NCI-H2171 (cell line): ENCODE data around the gene PLS3.
"Not testable (repeated sequence)": the region's sequence is repeated elsewhere in the genome, so short reads cannot be mapped to it uniquely, and the experiment has no call there.

Experiments used
- DNase-seq: peaks from one replicate; lab custom pipeline; 2025; lab: John Stamatoyannopoulos, UW

PLS3 gene

GRCh38 chrX:115560978-115561604 is at the start of gene PLS3:
PLS3 (plus strand) TSS chrX:115561174; CDS start chrX:115610251, 49,077 bp downstream.
- DNase-seq, result no peak

- DNase-seq, result no peak
Measured at GRCh38 chrX:115518113-115518512, 42.9 kb upstream of the PLS3 start.

- DNase-seq, result no peak
Measured at GRCh38 chrX:115521741-115522140, 39.2 kb upstream of the PLS3 start.

- DNase-seq, result no peak
Measured at GRCh38 chrX:115522952-115523351, 38.0 kb upstream of the PLS3 start.

GRCh38 chrX:115525486-115525885 is 35.5 kb upstream of the PLS3 start:
- no peak for DNase-seq

- DNase-seq, result no peak
Measured at GRCh38 chrX:115531818-115532403, 29.1 kb upstream of the PLS3 start.

- DNase-seq, result no peak
Measured at GRCh38 chrX:115533485-115533884, 27.5 kb upstream of the PLS3 start.

- DNase-seq, result no peak
Measured at GRCh38 chrX:115534383-115534782, 26.6 kb upstream of the PLS3 start.

- DNase-seq, result no peak
Measured at GRCh38 chrX:115535421-115535820, 25.6 kb upstream of the PLS3 start.

- DNase-seq, result no peak
Measured at GRCh38 chrX:115535844-115536243, 25.1 kb upstream of the PLS3 start.

- DNase-seq, result no peak
Measured at GRCh38 chrX:115539841-115540240, 21.1 kb upstream of the PLS3 start.

GRCh38 chrX:115541045-115541444 is 19.9 kb upstream of the PLS3 start:
- DNase-seq, result not testable (repeated sequence)

GRCh38 chrX:115547448-115547847 is 13.5 kb upstream of the PLS3 start:
- DNase-seq, result no peak

- DNase-seq, result no peak
Measured at GRCh38 chrX:115549008-115549407, 12.0 kb upstream of the PLS3 start.

GRCh38 chrX:115553171-115553570 is 7.8 kb upstream of the PLS3 start:
- no peak for DNase-seq

- DNase-seq, result no peak
Measured at GRCh38 chrX:115559672-115560071, 1.3 kb upstream of the PLS3 start.

GRCh38 chrX:115560211-115560977 is 580 bp upstream of the PLS3 start:
- DNase-seq, result no peak

GRCh38 chrX:115561605-115562479 is 868 bp downstream of the PLS3 start:
- DNase-seq, result no peak

- no peak for DNase-seq
Measured at GRCh38 chrX:115562480-115562847, 1.5 kb downstream of the PLS3 start.

- DNase-seq, result no peak
Measured at GRCh38 chrX:115563633-115564162, 2.7 kb downstream of the PLS3 start.

- DNase-seq, result no peak
Measured at GRCh38 chrX:115564243-115564642, 3.3 kb downstream of the PLS3 start.

- DNase-seq, result no peak
Measured at GRCh38 chrX:115565888-115566287, 4.9 kb downstream of the PLS3 start.
